Smooth muscle cell (in vitro differentiated cells): ENCODE results near the gene PTGR2. TPM values are rescaled to one million over a fixed set of nuclear protein-coding genes. Genes with fewer than 3 reads are reported as not detected.

ENCODE experiments used
- DNase-seq: peaks from one replicate; lab custom pipeline; 2025; ENCODE audit not compliant: unreplicated experiment; lab: John Stamatoyannopoulos, UW
- H2AFZ ChIP-seq: fragments of 200-600 bp; sonication (generic); 2 replicates; pipeline ENCODE4 v1.6.0; 2016; ENCODE audit warnings: antibody characterized with exemption, low read depth, mild to moderate bottlenecking
- H3F3A ChIP-seq: fragments of 200-600 bp; sonication (generic); 2 replicates; pipeline ENCODE4 v1.6.0; 2017; ENCODE audit warnings: antibody characterized with exemption, low read depth
- H3K27ac ChIP-seq: fragments of 200-600 bp; sonication (generic); 2 replicates; pipeline ENCODE4 v1.5.1; 2016; ENCODE audit warnings: low read depth, mild to moderate bottlenecking
- H3K27me3 ChIP-seq: fragments of 200-600 bp; sonication (generic); 2 replicates; pipeline ENCODE4 v1.6.1; 2016; ENCODE audit warnings: low read depth, mild to moderate bottlenecking
- H3K36me3 ChIP-seq: fragments of 200-600 bp; sonication (generic); 2 replicates; pipeline ENCODE4 v1.5.1; 2016; ENCODE audit warnings: low read depth
- H3K4me1 ChIP-seq: fragments of 200-600 bp; sonication (generic); 2 replicates; pipeline ENCODE4 v1.5.1; 2016; ENCODE audit warnings: low read depth
- H3K4me2 ChIP-seq: fragments of 200-600 bp; sonication (generic); 2 replicates; pipeline ENCODE4 v1.6.0; 2016; ENCODE audit warnings: mild to moderate bottlenecking
- H3K4me3 ChIP-seq: fragments of 200-600 bp; sonication (generic); 2 replicates; pipeline ENCODE4 v1.5.1; 2016; ENCODE audit warnings: mild to moderate bottlenecking
- H3K79me2 ChIP-seq: fragments of 200-600 bp; sonication (generic); 2 replicates; pipeline ENCODE4 v1.6.0; 2016; ENCODE audit warnings: low read depth, mild to moderate bottlenecking
- H3K9ac ChIP-seq: fragments of 200-600 bp; sonication (generic); 2 replicates; pipeline ENCODE4 v1.6.0; 2016; ENCODE audit warnings: low read depth
- H3K9me3 ChIP-seq: fragments of 200-600 bp; sonication (generic); replicated peaks from 2 replicates; pipeline ENCODE4 v1.5.1; 2016; ENCODE audit warnings: low read depth
- H4K20me1 ChIP-seq: fragments of 200-600 bp; sonication (generic); 2 replicates; pipeline ENCODE4 v1.6.0; 2016; ENCODE audit warnings: low read depth
- whole genome bisulfite sequencing: methylation state at CpG from one replicate; pipeline ENCODE4 v1.1.7; 2016; ENCODE audit warnings: low lambda C conversion rate; 5-methylcytosine and 5-hydroxymethylcytosine counted together
- polyA plus RNA-seq: library from polyadenylated mRNA; unstranded; fragments of >200 nt; fragmentation: Nextera tagmentation; extraction: Ambion mirVana; gene quantifications from 2 replicates; pipeline ENCODE4 v1.2.1, GENCODE V29; 2016
- total RNA-seq: library from RNA; depleted of rRNA; stranded (reverse); fragments of >200 nt; gene quantifications from 2 replicates; pipeline ENCODE4 v1.2.3, GENCODE V29; 2014
- TF ChIP-seq, protein P1 (sequence below): fragments of 200-600 bp; sonication (generic); IDR thresholded peaks from 2 replicates; pipeline ENCODE4 v1.5.1; 2017; ENCODE audit warnings: borderline replicate concordance, mild to moderate bottlenecking, antibody characterized with exemption; ENCODE audit not compliant: insufficient read depth, poor library complexity, severe bottlenecking

The PTGR2 gene
- total and polyA plus RNA-seq, 2 experiments from 2014 or later = 2.9 to 3.7 TPM

DNA sequence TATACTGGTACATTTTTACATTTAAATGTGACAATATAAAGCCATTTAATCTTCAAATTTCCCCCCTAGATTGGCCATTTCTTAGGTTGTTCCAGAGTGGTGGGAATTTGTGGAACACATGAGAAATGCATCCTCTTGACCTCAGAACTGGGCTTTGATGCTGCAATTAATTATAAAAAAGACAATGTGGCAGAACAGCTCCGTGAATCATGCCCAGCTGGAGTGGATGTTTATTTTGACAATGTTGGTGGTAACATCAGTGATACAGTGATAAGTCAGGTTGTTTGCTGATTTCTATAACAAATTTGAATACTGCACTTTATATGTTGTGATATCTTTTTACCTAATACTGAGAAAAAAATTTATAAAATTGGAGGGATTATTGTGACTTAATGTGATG lies 27.4 kb downstream of the PTGR2 start:
- H3K27ac ChIP-seq = no peak overlapping the region
- no peak for DNase-seq
- H3K36me3 ChIP-seq = no peaks in the 10 kb centered on the region
- TF ChIP-seq, protein P1, sequence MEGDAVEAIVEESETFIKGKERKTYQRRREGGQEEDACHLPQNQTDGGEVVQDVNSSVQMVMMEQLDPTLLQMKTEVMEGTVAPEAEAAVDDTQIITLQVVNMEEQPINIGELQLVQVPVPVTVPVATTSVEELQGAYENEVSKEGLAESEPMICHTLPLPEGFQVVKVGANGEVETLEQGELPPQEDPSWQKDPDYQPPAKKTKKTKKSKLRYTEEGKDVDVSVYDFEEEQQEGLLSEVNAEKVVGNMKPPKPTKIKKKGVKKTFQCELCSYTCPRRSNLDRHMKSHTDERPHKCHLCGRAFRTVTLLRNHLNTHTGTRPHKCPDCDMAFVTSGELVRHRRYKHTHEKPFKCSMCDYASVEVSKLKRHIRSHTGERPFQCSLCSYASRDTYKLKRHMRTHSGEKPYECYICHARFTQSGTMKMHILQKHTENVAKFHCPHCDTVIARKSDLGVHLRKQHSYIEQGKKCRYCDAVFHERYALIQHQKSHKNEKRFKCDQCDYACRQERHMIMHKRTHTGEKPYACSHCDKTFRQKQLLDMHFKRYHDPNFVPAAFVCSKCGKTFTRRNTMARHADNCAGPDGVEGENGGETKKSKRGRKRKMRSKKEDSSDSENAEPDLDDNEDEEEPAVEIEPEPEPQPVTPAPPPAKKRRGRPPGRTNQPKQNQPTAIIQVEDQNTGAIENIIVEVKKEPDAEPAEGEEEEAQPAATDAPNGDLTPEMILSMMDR = no peak
- no peak overlapping the region for H3K9ac ChIP-seq
- no peaks in the 10 kb centered on the region for H3K4me1 ChIP-seq
- H3K4me3 ChIP-seq = no peak overlapping the region
- 89% methylated on average over 1 of the region's 1 CpG for WGBS
- H2AFZ ChIP-seq = no peak overlapping the region
- H3K79me2 ChIP-seq = no peaks in the 10 kb centered on the region
- H4K20me1 ChIP-seq = no peaks in the 10 kb centered on the region
- H3K27me3 ChIP-seq = no peaks in the 10 kb centered on the region
- H3K4me2 ChIP-seq = no peak overlapping the region
- no peaks in the 10 kb centered on the region for H3K9me3 ChIP-seq
- H3F3A ChIP-seq = no peaks in the 10 kb centered on the region

DNA sequence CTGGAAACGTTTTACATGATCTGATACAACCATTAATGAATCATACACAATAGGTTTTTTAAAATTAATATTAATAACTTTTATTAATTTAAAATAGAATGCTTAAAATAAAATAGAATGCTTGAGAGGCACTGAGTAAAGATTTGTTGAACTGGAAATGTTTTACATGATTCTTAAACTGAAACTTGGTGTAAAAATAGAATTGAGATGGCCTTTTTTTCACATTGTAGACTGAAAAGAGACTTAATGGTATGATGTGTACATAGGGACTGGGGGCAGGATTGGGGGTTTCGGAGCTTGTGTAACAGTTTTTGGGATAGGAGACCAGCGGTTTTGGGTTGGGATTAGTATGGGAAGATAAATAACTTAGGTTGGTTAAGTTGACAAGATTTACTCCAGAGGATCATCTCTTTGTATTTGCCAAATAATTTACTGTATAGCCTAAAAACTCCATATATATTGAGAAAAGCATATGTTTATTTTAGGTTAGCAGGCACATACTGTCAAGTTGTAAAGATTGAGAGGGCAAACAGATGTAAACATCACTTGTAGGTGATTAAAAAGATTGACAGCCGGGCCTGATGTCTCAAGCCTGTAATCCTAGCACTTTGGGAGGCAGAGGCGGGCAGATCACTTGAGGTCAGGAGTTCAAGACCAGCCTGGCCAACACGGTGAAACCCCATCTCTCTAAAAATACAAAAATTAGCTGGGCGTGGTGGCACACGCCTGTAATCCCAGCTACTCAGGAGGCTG lies 33.0 kb downstream of the PTGR2 start:
- H3K9ac ChIP-seq = no peak overlapping the region
- DNase-seq = no peak
- H3K9me3 ChIP-seq = no peaks in the 10 kb centered on the region
- peaks cover 9% of the 10 kb centered on the region for H3F3A ChIP-seq
- peak overlapping the region; percentile 26 for H3K27ac ChIP-seq
- 83% methylated on average over 8 of the region's 8 CpGs for WGBS
- H3K4me1 ChIP-seq = peaks cover 10% of the 10 kb centered on the region
- no peaks in the 10 kb centered on the region for H3K36me3 ChIP-seq
- H3K4me3 ChIP-seq = no peak overlapping the region
- H3K27me3 ChIP-seq = no peaks in the 10 kb centered on the region
- peak overlapping the region; percentile 96 for H3K4me2 ChIP-seq
- H4K20me1 ChIP-seq = peaks cover 21% of the 10 kb centered on the region
- H3K79me2 ChIP-seq = peaks cover 39% of the 10 kb centered on the region
- TF ChIP-seq, protein P1 = no peak
- no peak overlapping the region for H2AFZ ChIP-seq

DNA sequence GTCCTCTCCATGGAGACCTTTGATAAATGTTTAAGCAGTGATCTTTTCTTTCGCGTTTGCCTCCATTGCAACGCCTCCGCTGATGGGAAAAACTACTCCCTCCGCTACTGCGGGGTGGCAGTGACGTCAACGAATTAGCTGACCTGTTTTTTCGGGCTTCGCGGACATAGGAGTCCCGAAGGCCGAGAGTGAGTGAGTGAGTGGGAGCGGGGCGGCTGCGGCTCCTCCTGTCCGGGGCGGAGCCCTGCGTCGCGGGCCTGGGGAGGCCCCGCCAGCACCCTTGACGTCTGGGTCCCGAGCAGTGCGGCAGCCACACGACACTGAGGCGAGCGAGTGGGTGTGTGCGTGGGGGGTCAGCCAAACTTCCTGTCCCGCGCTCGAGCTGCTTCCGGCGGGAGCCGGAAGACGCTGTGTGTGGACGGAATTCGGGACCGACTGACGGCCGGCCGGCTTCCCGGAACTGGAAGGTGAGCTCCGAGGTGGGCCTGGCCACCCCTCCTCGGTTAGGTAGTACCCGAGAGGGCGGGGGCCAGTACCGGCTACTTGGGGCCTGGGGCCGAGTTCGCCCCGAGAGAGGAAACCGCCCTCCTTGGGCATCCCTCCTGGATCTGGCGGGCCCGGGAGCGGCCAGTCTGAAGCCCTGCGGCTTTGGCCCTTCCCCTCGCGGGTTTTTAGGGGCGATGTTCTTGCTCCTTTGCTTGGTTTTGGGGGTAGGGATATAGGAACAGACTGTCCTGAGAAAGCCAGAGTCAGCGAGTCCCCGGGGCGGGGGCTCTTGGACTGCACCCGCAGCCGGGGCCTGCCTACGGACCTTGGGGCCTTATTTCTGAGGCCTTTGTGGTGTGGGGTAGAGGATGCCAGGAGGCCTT lies 35.1 kb downstream of the PTGR2 start, which contains the start of gene ZNF410:
Gene ZNF410 (plus strand): TSS at position 411 of the 869 bp plus-strand sequence. CDS start 5,317 bp downstream, outside the sequence.
- peaks cover 60% of the 10 kb centered on the region for H3K79me2 ChIP-seq

More for the DNA sequence above, 35.1 kb downstream of the PTGR2 start, which contains the start of gene ZNF410:
- no peaks in the 10 kb centered on the region for H3K9me3 ChIP-seq
- TF ChIP-seq, protein P1 = no peak
- peaks cover 10% of the 10 kb centered on the region for H3K4me1 ChIP-seq
- H3K4me3 ChIP-seq = peak within 1 kb of the TSS; percentile 79
- peaks cover 41% of the 10 kb centered on the region for H4K20me1 ChIP-seq
- H3K4me2 ChIP-seq = peak within 1 kb of the TSS; percentile 96
- H3K27ac ChIP-seq = peak within 1 kb of the TSS; percentile 94
- H3K27me3 ChIP-seq = no peaks in the 10 kb centered on the region
- no peaks in the 10 kb centered on the region for H3K36me3 ChIP-seq
- WGBS = under 1% methylated on average over 65 of the region's 65 CpGs
- H2AFZ ChIP-seq = peak within 1 kb of the TSS; percentile 97
- H3K9ac ChIP-seq = peak within 1 kb of the TSS; percentile 94
- DNase-seq = peak; percentile 83
- peaks cover 9% of the 10 kb centered on the region for H3F3A ChIP-seq
